Progenitor cell of endocrine pancreas (in vitro differentiated cells): ENCODE results near the gene IQGAP2. TPM values are rescaled to one million over a fixed set of nuclear protein-coding genes. Genes with fewer than 3 reads are reported as not detected.

Experiments used
- DNase-seq: peaks from one replicate; pipeline ENCODE4 v3.0.0; 2021; ENCODE audit warnings: low spot score; ENCODE audit not compliant: unreplicated experiment
- H3K27ac Mint-ChIP-seq: 2 replicates; pipeline ENCODE4 v1.8.0; 2021; ENCODE audit warnings: mild to moderate bottlenecking, moderate library complexity, mixed read lengths
- H3K27me3 Mint-ChIP-seq: 2 replicates; pipeline ENCODE4 v1.8.0; 2021; ENCODE audit warnings: mixed read lengths
- H3K36me3 Mint-ChIP-seq: 2 replicates; pipeline ENCODE4 v1.8.0; 2022; ENCODE audit warnings: mixed read lengths; ENCODE audit not compliant: insufficient read depth
- H3K4me1 Mint-ChIP-seq: 2 replicates; pipeline ENCODE4 v1.8.0; 2021; ENCODE audit warnings: low read depth, mixed read lengths
- H3K4me3 Mint-ChIP-seq: 2 replicates; pipeline ENCODE4 v1.8.0; 2021; ENCODE audit warnings: low read depth, mild to moderate bottlenecking, moderate library complexity, mixed read lengths
- H3K9me3 Mint-ChIP-seq: 2 replicates; pipeline ENCODE4 v1.8.0; 2021; ENCODE audit warnings: low read depth, mixed read lengths
- CTCF ChIP-seq: fragments of 200-600 bp; sonication (generic); IDR thresholded peaks from one replicate; pipeline ENCODE4 v1.5.0; 2021; ENCODE audit warnings: antibody characterized with exemption, mild to moderate bottlenecking; ENCODE audit not compliant: unreplicated experiment
- total RNA-seq: library from RNA; stranded (reverse); gene quantifications from 2 replicates; pipeline ENCODE4 v1.2.1, GENCODE V29; 2021

IQGAP2 gene
- total RNA-seq, 1 donor from 2014 or later = 16.7 TPM

- peaks cover 4% of the 10 kb centered on the region for H3K36me3 Mint-ChIP-seq
- no peak overlapping the region for H3K4me3 Mint-ChIP-seq
- H3K27me3 Mint-ChIP-seq = no peaks in the 10 kb centered on the region
- peaks cover 6% of the 10 kb centered on the region for H3K4me1 Mint-ChIP-seq
- no peak for DNase-seq
- H3K9me3 Mint-ChIP-seq = no peaks in the 10 kb centered on the region
- no peak overlapping the region for H3K27ac Mint-ChIP-seq
- TF ChIP-seq CTCF = no peak
These were observed 288.6 kb downstream of the IQGAP2 start for GRCh38 chr5:76691467-76692273.

- Mint-ChIP-seq H3K4me3 (no peak overlapping the region), H3K4me1 (peaks cover 6% of the 10 kb centered on the region), H3K27ac (no peak overlapping the region), H3K36me3 (peaks cover 4% of the 10 kb centered on the region), H3K9me3 (no peaks in the 10 kb centered on the region), H3K27me3 (no peaks in the 10 kb centered on the region)
- no peak for TF ChIP-seq CTCF
- no peak for DNase-seq
These were observed 289.1 kb downstream of the IQGAP2 start for GRCh38 chr5:76692274-76692540.

- Mint-ChIP-seq H3K27me3 (no peaks in the 10 kb centered on the region), H3K4me1 (peaks cover 6% of the 10 kb centered on the region), H3K27ac (no peak overlapping the region), H3K36me3 (peaks cover 5% of the 10 kb centered on the region), H3K4me3 (no peak overlapping the region), H3K9me3 (no peaks in the 10 kb centered on the region)
- TF ChIP-seq CTCF = no peak
- DNase-seq = no peak
These were observed 289.6 kb downstream of the IQGAP2 start for GRCh38 chr5:76692651-76693050.

GRCh38 chr5:76693141-76693540, 290.1 kb downstream of the IQGAP2 start:
- H3K9me3 Mint-ChIP-seq = no peaks in the 10 kb centered on the region
- TF ChIP-seq CTCF = no peak
- H3K4me1 Mint-ChIP-seq = peaks cover 6% of the 10 kb centered on the region
- peaks cover 6% of the 10 kb centered on the region for H3K36me3 Mint-ChIP-seq
- no peaks in the 10 kb centered on the region for H3K27me3 Mint-ChIP-seq
- no peak overlapping the region for H3K27ac Mint-ChIP-seq
- no peak overlapping the region for H3K4me3 Mint-ChIP-seq
- no peak for DNase-seq

- no peak for DNase-seq
- no peaks in the 10 kb centered on the region for H3K27me3 Mint-ChIP-seq
- H3K4me1 Mint-ChIP-seq = peaks cover 6% of the 10 kb centered on the region
- no peaks in the 10 kb centered on the region for H3K9me3 Mint-ChIP-seq
- no peak overlapping the region for H3K27ac Mint-ChIP-seq
- TF ChIP-seq CTCF = no peak
- H3K36me3 Mint-ChIP-seq = peaks cover 6% of the 10 kb centered on the region
- no peak overlapping the region for H3K4me3 Mint-ChIP-seq
These were observed 291.2 kb downstream of the IQGAP2 start for GRCh38 chr5:76694317-76694716.
